ENCODE data around the gene PDS5A.
"Not testable (repeated sequence)": the region's sequence is repeated elsewhere in the genome, so short reads cannot be mapped to it uniquely, and the experiment has no call there.

Gene PDS5A

GRCh38 chr4:39998659-39999345 lies 21.1 kb upstream of the PDS5A start:
- DNase-seq (ENCODE audit: low read depth) = no peak
- no peak overlapping the region for H3K4me3 ChIP-seq (replicated peaks; ENCODE audit: low read depth, low read length)
- TF ChIP-seq CTCF (IDR thresholded peaks at IDR 0.05; ENCODE audit: low read length, missing control alignments) = no peak

- no peak for DNase-seq (ENCODE audit: low read depth)
- TF ChIP-seq CTCF (IDR thresholded peaks at IDR 0.05; ENCODE audit: low read length, missing control alignments) = no peak
- no peak overlapping the region for H3K4me3 ChIP-seq (replicated peaks; ENCODE audit: low read depth, low read length)
Measured at GRCh38 chr4:39996811-39997210, 19.1 kb upstream of the PDS5A start.

- no peak for TF ChIP-seq CTCF (IDR thresholded peaks at IDR 0.05; ENCODE audit: low read length, missing control alignments)
- no peak for DNase-seq (ENCODE audit: low read depth)
- no peak overlapping the region for H3K4me3 ChIP-seq (replicated peaks; ENCODE audit: low read depth, low read length)
Measured at GRCh38 chr4:39994406-39994805, 16.7 kb upstream of the PDS5A start.

- H3K4me3 ChIP-seq (replicated peaks; ENCODE audit: low read depth, low read length); DNase-seq (ENCODE audit: low read depth): not testable (repeated sequence)
Measured at GRCh38 chr4:39989381-39989780, 11.7 kb upstream of the PDS5A start.

GRCh38 chr4:39987485-39987884 lies 9.8 kb upstream of the PDS5A start:
- TF ChIP-seq CTCF (IDR thresholded peaks at IDR 0.05; ENCODE audit: low read length, missing control alignments) = no peak
- no peak for DNase-seq (ENCODE audit: low read depth)
- no peak overlapping the region for H3K4me3 ChIP-seq (replicated peaks; ENCODE audit: low read depth, low read length)

GRCh38 chr4:39978904-39979303 lies 1.2 kb upstream of the PDS5A start:
- no peak overlapping the region for H3K4me3 ChIP-seq (replicated peaks; ENCODE audit: low read depth, low read length)
- no peak for TF ChIP-seq CTCF (IDR thresholded peaks at IDR 0.05; ENCODE audit: low read length, missing control alignments)
- DNase-seq (ENCODE audit: low read depth) = no peak

- no peak for DNase-seq (ENCODE audit: low read depth)
- peak overlapping the region; percentile 65 for H3K4me3 ChIP-seq (replicated peaks; ENCODE audit: low read depth, low read length)
- no peak for TF ChIP-seq CTCF (IDR thresholded peaks at IDR 0.05; ENCODE audit: low read length, missing control alignments)
Measured at GRCh38 chr4:39978378-39978775, 666 bp upstream of the PDS5A start.
